HTERT RPE-1 (cell line): ENCODE data around the gene CLEC16A.
"Not testable (repeated sequence)": the region's sequence is repeated elsewhere in the genome, so short reads cannot be mapped to it uniquely, and the experiment has no call there.

ENCODE experiments used
- in situ Hi-C: fragments of 300-500 bp; cut with MboI; formaldehyde crosslinking; loops from 4 replicates; pipeline ENCODE4 v1.14.3; 2020; ENCODE audit warnings: low sequenced_read_pairs

Gene CLEC16A

GRCh38 chr16:10923146-10923649, 21.2 kb upstream of the CLEC16A start:
- in situ Hi-C loops: no loop called here

GRCh38 chr16:10923650-10924214, 20.6 kb upstream of the CLEC16A start:
- in situ Hi-C loops: no loop called here

- in situ Hi-C loops: not testable (repeated sequence)
These were observed 19.1 kb upstream of the CLEC16A start for GRCh38 chr16:10925285-10925684.

- in situ Hi-C loops: no loop called here
These were observed 18.3 kb upstream of the CLEC16A start for GRCh38 chr16:10926094-10926493.

- in situ Hi-C loops: no loop called here
These were observed 17.5 kb upstream of the CLEC16A start for GRCh38 chr16:10926867-10927266.

- in situ Hi-C loops: no loop called here
These were observed 16.8 kb upstream of the CLEC16A start for GRCh38 chr16:10927497-10928112.

GRCh38 chr16:10929097-10929496, 15.3 kb upstream of the CLEC16A start:
- in situ Hi-C loops: not testable (repeated sequence)

- in situ Hi-C loops: no loop called here
These were observed 14.3 kb upstream of the CLEC16A start for GRCh38 chr16:10929853-10930754.

- in situ Hi-C loops: no loop called here
These were observed 13.6 kb upstream of the CLEC16A start for GRCh38 chr16:10930755-10931093.

- in situ Hi-C loops: no loop called here
These were observed 13.2 kb upstream of the CLEC16A start for GRCh38 chr16:10931134-10931533.

GRCh38 chr16:10931977-10932632, 12.3 kb upstream of the CLEC16A start:
- in situ Hi-C loops: no loop called here

GRCh38 chr16:10932959-10933710, 11.2 kb upstream of the CLEC16A start:
- in situ Hi-C loops: no loop called here

- in situ Hi-C loops: no loop called here
These were observed 10.5 kb upstream of the CLEC16A start for GRCh38 chr16:10933865-10934264.

- in situ Hi-C loops: no loop called here
These were observed 9.8 kb upstream of the CLEC16A start for GRCh38 chr16:10934325-10935107.

GRCh38 chr16:10935226-10935915, 9.0 kb upstream of the CLEC16A start:
- in situ Hi-C loops: no loop called here

- in situ Hi-C loops: no loop called here
These were observed 7.9 kb upstream of the CLEC16A start for GRCh38 chr16:10936272-10936984.

- in situ Hi-C loops: no loop called here
These were observed 7.1 kb upstream of the CLEC16A start for GRCh38 chr16:10937068-10937859.

- in situ Hi-C loops: no loop called here
These were observed 6.0 kb upstream of the CLEC16A start for GRCh38 chr16:10938321-10938720.
